ENCODE results near the gene DOCK11.

The DOCK11 gene

GRCh38 chrX:118530219-118530911 is 34.8 kb downstream of the DOCK11 start:
- no peak for DNase-seq (ENCODE audit: low spot score)

GRCh38 chrX:118534716-118535493 is 39.3 kb downstream of the DOCK11 start:
- no peak for DNase-seq (ENCODE audit: low spot score)

DNA sequence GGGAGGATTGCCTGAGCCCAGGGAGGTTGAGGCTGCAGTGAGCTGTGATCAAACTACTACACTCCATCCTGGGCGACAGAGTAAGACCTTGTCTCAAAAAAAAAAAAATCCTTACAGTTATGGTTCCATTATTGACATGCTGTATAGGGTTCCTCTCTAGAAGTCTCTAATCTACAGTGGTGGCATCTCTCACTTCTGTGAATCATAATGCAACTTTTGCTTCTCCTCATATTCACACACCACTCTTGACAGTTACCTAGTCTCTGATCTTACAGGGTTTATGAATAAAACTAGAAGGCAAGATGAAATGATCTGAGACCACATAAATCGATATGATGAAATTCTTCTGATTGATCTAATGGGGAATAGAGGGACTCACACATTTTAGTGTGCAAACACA is 40.6 kb downstream of the DOCK11 start:
- no peak for DNase-seq (ENCODE audit: low spot score)

- DNase-seq (ENCODE audit: low spot score), result peak; percentile 47
Measured at GRCh38 chrX:118536687-118537461, 41.3 kb downstream of the DOCK11 start.

DNA sequence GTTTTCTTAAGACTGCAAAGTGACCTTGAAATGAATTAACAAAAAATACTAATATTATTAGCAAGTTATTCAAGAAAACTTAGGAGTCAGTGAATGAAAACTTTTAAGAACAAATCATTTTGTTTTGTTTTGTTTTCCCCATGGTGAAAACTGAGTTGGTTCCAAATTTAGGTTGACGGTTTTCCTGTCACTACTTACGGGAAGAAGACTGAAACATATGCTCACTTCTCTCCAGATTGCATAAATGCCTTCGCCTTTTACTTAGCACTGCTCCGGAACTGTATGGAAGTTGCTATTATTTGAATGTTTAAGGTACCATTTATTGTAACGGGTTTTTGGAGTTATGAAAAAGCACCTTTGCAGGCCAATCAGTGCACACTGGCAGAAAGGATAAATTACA is 42.8 kb downstream of the DOCK11 start:
- DNase-seq (ENCODE audit: low spot score), result no peak

DNA sequence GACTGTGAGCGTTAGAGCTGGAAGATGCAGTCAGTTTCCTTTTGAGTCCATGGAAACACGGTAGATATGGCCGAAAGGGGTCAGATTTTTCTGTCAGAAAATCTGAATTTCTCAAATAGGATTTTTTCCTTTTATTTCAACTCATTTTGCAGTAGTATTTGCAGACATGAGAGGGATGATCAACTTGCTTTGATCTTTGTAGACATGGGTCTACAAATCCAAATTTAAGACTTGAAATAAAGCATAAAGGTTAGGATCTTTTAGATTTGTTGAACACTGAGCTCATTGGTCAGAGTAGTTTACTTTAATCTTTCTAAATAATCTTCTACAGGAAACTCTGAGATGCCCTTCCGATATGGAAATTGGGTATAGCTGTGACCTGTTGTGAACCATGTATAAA is 44.7 kb downstream of the DOCK11 start:
- DNase-seq (ENCODE audit: low spot score), result no peak

DNA sequence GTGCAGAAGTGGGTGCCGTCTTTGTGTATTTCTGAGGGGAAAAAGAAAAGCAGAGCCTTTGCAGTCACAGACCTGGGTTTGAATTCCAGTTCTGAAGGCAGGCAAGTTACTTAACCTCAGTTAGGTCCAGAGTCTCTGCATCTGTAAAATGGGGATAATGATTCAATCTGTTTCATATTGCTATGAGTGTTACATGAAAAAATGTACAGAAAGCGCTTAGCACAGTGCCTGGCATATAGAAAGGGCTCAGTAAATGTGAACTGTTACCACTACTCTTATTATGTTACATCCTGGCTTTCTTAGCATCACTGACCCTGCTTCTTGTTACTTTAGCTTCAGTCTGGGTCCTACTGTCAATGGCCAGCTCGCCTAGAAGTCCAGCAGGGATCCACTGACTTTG is 45.9 kb downstream of the DOCK11 start:
- no peak for DNase-seq (ENCODE audit: low spot score)

DNA sequence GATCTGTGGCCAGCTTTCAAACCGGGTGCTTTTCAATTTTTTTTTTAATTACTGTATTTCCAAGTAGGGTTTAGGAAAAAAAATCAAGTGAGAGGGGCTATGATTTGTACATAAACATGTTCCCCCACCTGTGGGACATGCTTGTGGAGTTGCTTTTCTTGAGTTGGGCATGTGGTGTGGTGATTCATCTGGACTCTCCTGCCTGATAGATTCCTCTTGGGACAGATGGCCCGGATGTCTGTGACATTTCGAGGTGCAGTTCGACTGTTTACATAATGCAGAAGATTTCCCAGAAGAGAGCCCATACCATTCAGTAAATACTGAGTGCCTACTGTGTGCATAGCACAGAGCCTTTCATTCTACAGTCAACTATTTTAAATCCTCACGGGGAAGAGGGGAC is 49.9 kb downstream of the DOCK11 start:
- no peak for DNase-seq (ENCODE audit: low spot score)

DNA sequence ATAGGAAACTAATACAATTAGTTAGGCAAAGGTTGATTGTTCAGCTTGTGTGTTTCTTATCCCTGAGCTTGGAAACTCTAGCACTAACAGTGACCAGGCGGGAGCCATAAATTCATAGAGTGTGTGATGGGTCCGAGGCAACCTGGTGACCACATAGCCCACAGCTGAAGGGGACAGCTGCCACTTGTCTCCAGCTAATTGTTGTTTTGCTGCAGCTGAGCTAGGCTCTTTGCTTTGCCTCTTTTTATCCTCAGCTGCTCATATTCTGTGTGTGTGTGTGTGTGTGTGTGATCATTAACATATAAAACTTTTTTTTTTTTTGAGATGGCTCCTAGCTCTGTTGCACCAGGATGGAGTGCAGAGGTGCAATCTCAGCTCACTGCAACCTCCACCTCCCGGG is 53.2 kb downstream of the DOCK11 start:
- DNase-seq (ENCODE audit: low spot score), result no peak

GRCh38 chrX:118550792-118551191 is 55.2 kb downstream of the DOCK11 start:
- no peak for DNase-seq (ENCODE audit: low spot score)

GRCh38 chrX:118551426-118551825 is 55.8 kb downstream of the DOCK11 start:
- DNase-seq (ENCODE audit: low spot score), result no peak

- no peak for DNase-seq (ENCODE audit: low spot score)
Measured at GRCh38 chrX:118552121-118552900, 56.7 kb downstream of the DOCK11 start.

DNA sequence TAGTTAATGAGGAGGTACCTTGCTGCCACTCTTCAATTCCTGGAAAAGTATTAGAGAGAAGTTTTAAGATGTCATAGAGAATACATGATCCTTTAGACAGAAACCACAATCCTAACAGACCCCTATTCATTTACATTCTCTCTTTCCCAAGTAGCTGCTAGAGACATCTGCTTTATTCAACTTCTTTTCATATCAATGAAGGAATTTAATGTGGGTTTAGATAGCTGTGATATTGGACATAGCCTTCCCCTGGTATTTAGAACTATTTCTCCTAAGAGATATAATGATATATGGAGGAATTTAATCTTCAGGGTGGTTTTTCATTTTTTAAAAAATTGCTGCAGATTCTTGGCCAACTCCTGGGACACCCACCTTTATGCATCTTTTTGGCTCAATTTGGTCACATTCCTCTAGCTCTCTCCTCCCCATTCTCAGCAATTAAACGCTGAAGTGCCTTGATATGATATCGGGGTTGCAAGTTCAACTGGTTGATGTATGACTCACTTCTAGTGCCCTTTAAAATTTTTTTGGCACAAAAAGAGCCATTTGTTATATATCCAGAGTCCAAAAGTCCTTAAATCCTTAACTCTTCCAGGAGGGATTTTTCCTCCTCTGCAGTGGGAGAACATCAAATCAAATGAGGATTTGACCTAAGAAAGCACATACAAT is 57.6 kb downstream of the DOCK11 start:
- no peak for DNase-seq (ENCODE audit: low spot score)

DNA sequence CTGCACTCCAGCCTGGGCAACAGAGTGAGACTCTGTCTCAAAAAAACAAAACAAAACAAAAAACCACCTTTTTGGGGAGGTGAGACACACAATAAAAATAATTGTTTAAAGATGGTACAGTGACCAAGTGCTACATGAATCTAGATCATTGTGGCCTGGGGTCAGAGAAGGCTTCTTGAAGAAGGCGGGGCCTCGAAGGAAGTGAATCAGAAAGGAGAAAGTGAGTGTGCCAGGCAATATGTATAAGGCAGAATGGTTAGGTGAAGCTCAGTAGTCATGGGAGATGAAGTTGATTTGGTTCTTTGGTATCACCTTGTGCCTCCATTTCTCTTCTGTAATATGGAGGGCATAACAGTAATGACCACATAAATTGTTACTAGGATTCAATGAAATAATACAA is 58.9 kb downstream of the DOCK11 start:
- no peak for DNase-seq (ENCODE audit: low spot score)

GRCh38 chrX:118558926-118559325 is 63.3 kb downstream of the DOCK11 start:
- DNase-seq (ENCODE audit: low spot score), result no peak

DNA sequence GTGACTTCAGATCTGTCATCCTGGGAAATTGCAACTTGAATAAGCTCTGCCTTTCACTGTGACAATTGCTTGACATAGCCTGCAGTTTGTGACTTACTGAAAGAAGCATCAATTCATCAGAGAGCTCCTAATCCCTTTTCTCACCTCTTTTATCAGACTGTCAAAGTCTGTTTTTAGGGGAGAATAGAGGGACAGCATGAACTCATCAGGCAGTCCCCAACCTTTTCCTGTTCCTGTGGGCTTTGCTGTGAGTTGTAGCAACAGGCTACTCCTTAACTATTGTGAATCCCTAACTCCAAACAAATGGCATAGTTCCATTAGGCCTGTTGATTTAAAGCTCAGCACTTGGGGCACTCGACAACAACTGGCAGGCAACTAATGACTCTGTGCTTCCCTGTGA is 64.9 kb downstream of the DOCK11 start:
- no peak for DNase-seq (ENCODE audit: low spot score)

DNA sequence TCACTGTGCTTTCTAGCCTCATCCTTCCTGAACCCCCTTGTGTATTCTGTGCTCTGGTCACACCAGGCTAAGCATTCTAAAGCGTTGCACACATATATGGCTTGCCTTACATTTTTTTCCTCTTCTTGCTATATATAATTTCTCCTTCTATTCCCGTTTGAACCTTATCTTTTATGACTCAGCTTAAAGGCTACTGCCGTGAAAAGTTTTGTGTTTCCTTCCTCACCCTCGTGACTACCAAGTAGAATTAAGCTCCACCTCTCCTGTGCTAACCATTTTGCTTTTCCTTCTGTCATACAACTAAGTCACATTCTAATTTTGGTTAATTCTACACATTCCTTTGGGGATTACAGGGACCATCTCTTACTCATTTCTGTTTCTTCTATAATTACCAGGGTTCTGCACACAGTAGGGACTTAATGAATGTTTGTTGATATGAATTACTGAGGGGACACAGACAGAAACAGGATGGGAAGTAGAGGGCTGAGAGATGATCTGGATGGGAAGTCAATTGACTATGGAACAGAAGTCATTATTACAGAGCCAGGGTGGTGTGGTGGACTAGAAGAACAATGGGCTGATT is 67.1 kb downstream of the DOCK11 start:
- no peak for DNase-seq (ENCODE audit: low spot score)

GRCh38 chrX:118564498-118564897 is 68.9 kb downstream of the DOCK11 start:
- DNase-seq (ENCODE audit: low spot score), result no peak

GRCh38 chrX:118565853-118566252 is 70.2 kb downstream of the DOCK11 start:
- DNase-seq (ENCODE audit: low spot score), result no peak

- no peak for DNase-seq (ENCODE audit: low spot score)
Measured at GRCh38 chrX:118566359-118566758, 70.7 kb downstream of the DOCK11 start.

GRCh38 chrX:118569676-118570075 is 74.1 kb downstream of the DOCK11 start:
- no peak for DNase-seq (ENCODE audit: low spot score)
